Peyer's patch (tissue), 4 donors: Measurements from ENCODE around the gene TAC4.

Experiments used
- CTCF ChIP-seq, 6 experiments: fragments of 450-650 bp in 4 of 6; fragments of 200-600 bp in 2 of 6; sonication (generic) in 1 of 6; IDR thresholded peaks; one replicate each; pipeline ENCODE4 v1.5.1; 2017 to 2019; ENCODE audit warnings: antibody characterized with exemption in 6 of 6, mild to moderate bottlenecking in 3 of 6, moderate library complexity in 1 of 6
- POLR2A ChIP-seq, 2 donors: fragments of 450-650 bp; IDR thresholded peaks; one replicate each; pipeline ENCODE4 v1.5.1; 2017; ENCODE audit warnings: antibody characterized with exemption in 2 of 2, mild to moderate bottlenecking in 2 of 2, moderate library complexity in 2 of 2

GRCh38 chr17:49895812-49896211 lies 47.9 kb upstream of the TAC4 start:
- TF ChIP-seq CTCF (IDR thresholded peaks at IDR 0.05) (no peak), POLR2A (IDR thresholded peaks at IDR 0.05) (no peak)
